ENCODE results near the gene TDP2. TPM values are rescaled to one million over a fixed set of nuclear protein-coding genes. Genes with fewer than 3 reads are reported as not detected.

Gene TDP2
- total and polyA plus RNA-seq, 2 donors (not counting 3 experiments of a cell fraction or from before 2014, with no cell fraction given) = 13.7 to 39.2 TPM

DNA sequence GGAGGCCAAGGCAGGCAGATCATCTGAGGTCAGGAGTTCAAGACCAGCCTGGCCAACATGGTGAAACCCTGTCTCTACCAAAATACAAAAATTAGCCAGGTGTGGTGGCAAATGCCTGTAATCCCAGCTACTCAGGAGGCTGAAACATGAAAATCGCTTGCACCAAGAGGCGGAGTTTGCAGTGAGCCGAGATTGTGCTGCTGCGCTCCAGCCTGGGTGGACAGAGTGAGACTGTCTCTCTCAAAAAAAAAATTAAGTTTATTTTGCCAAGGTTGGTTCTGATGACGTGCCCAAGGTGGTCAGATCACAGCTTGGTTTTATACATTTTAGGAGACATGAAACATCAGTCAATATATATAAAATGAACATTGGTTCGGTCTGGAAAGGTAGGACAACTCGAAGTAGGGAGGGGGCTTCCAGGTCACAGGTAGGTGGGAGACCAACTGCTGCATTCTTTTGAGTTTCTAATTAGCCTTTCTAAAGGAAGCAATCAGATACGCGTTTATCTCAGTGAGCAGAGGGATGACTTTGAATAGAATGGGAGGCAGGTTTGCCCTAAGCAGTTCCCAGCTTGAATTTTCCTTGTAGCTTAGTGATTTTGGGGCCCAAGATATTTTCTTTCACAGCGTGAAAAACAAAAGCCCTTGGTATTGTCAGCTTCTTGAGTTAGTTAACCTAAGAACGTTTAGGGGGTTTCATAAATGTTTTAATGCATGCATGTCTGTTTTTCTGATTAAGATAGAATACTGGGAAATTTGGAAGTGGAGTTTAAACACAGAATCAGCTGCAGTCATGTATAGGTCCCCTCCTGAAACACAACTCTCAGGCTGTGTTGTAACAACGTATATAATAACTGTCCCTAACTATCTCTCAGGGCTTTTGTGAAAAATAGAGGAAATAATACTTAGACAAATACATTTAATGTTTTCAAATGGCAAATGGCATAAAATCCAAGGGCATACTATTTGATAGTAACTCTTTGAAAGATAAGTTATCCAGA lies 16.9 kb upstream of the TDP2 start:
- Histone ChIP-seq H4K20me1 (replicated peaks; ENCODE audit: control insufficient read depth, extremely low read depth, insufficient read depth, low read length) (no peaks in the 10 kb centered on the region), H3K36me3 (ENCODE audit: control insufficient read depth in 2 of 2, extremely low read depth in 1 of 2, insufficient read depth in 2 of 2, low read length in 2 of 2) (no peaks in the 10 kb centered on the region), H2AFZ (ENCODE audit: low read depth, low read length) (no peak overlapping the region), H3K27me3 (ENCODE audit: control insufficient read depth in 2 of 2, insufficient read depth in 2 of 2, low read length in 2 of 2) (no peaks in the 10 kb centered on the region), H3K9me3 (replicated peaks; ENCODE audit: control insufficient read depth, insufficient read depth, low read length) (no peaks in the 10 kb centered on the region), H3K27ac (ENCODE audit: insufficient read depth, low read depth, low read length) (no peak overlapping the region), H3K9ac (replicated peaks; ENCODE audit: extremely low read depth, insufficient read depth, low read length) (no peak overlapping the region), H3K4me2 (ENCODE audit: insufficient read depth, low read length) (no peak overlapping the region), H3K4me3 (replicated peaks in 1 of 3; ENCODE audit: insufficient read depth in 1 of 3, low read depth in 1 of 3, low read length in 3 of 3) (no peak overlapping the region), H3K79me2 (ENCODE audit: control insufficient read depth, insufficient read depth, low read length) (no peaks in the 10 kb centered on the region), H3K4me1 (ENCODE audit: control insufficient read depth, extremely low read depth, insufficient read depth, low read length) (no peaks in the 10 kb centered on the region), H3K9me1 (replicated peaks; ENCODE audit: control insufficient read depth, extremely low read depth, insufficient read depth, low read length) (no peaks in the 10 kb centered on the region)
- ChIA-PET CTCF (interaction anchor here (1.2 to 2.6 kb wide), 3 partner anchors 17 to 102 kb away, joined by 3 to 9 read pairs (median 3); partner anchors contain the start of genes ACOT13 and TDP2), POLR2A (interaction anchor here (0.6 kb wide), 1 partner anchor 17 kb away, joined by 5 read pairs; no protein-coding TSS in a partner anchor)
- dilution Hi-C loops (cut with MboI; ENCODE audit: extremely low pct_ligation_motif_present, low sequenced_read_pairs) = no loop called here
- no peak for FAIRE-seq
- no peak for TF ChIP-seq JUN (IDR thresholded peaks at IDR 0.05; ENCODE audit: borderline replicate concordance, insufficient read depth, insufficient read length, low read depth)
- TF ChIP-seq POLR2A (IDR thresholded peaks at IDR 0.05; ENCODE audit: low read depth, low read length) = no peak
- TF ChIP-seq MYC (IDR thresholded peaks at IDR 0.05; ENCODE audit: low read depth, low read length) = no peak
- TF ChIP-seq, protein P1, sequence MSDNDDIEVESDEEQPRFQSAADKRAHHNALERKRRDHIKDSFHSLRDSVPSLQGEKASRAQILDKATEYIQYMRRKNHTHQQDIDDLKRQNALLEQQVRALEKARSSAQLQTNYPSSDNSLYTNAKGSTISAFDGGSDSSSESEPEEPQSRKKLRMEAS (IDR thresholded peaks at IDR 0.05; ENCODE audit: insufficient read depth, insufficient read length) = no peak
- no peak for TF ChIP-seq EZH2 (IDR thresholded peaks at IDR 0.05; ENCODE audit: borderline replicate concordance, low read depth, low read length, severe bottlenecking)
- no peak for TF ChIP-seq POLR2AphosphoS5 (IDR thresholded peaks at IDR 0.05; ENCODE audit: insufficient read depth, low read depth, low read length)
- TF ChIP-seq, protein P2, sequence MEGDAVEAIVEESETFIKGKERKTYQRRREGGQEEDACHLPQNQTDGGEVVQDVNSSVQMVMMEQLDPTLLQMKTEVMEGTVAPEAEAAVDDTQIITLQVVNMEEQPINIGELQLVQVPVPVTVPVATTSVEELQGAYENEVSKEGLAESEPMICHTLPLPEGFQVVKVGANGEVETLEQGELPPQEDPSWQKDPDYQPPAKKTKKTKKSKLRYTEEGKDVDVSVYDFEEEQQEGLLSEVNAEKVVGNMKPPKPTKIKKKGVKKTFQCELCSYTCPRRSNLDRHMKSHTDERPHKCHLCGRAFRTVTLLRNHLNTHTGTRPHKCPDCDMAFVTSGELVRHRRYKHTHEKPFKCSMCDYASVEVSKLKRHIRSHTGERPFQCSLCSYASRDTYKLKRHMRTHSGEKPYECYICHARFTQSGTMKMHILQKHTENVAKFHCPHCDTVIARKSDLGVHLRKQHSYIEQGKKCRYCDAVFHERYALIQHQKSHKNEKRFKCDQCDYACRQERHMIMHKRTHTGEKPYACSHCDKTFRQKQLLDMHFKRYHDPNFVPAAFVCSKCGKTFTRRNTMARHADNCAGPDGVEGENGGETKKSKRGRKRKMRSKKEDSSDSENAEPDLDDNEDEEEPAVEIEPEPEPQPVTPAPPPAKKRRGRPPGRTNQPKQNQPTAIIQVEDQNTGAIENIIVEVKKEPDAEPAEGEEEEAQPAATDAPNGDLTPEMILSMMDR (IDR thresholded peaks at IDR 0.05; ENCODE audit: extremely low read depth in 1 of 2, insufficient read depth in 1 of 2, low read depth in 1 of 2, low read length in 2 of 2) = no peak
- no peak for TF ChIP-seq FOS (IDR thresholded peaks at IDR 0.05; ENCODE audit: borderline replicate concordance, insufficient read depth, low read length)
- TF ChIP-seq GATA2 (IDR thresholded peaks at IDR 0.05; ENCODE audit: insufficient read depth, insufficient read length, low read depth, low read length) = no peak
- intact Hi-C loops (cut with micrococcal nuclease) = loop anchor here (1.0 kb wide), 1 partner anchor 37 kb away; the partner anchor contains the start of gene KIAA0319
- no peak for DNase-seq (ENCODE audit: low read depth, low spot score)
- no TSS peak for BruUV-seq (replicated peaks)
